GM21390 (cell line): ENCODE data around the gene TICAM1.
"Not testable (repeated sequence)": the region's sequence is repeated elsewhere in the genome, so short reads cannot be mapped to it uniquely, and the experiment has no call there.

Experiments
- ATAC-seq: cut with Tn5 transposase; IDR thresholded peaks from one replicate; pipeline ENCODE4 v1.9.1; 2021; ENCODE audit not compliant: unreplicated experiment

TICAM1 gene

GRCh38 chr19:4806384-4806783, 25.1 kb downstream of the TICAM1 start:
- ATAC-seq = no peak

DNA sequence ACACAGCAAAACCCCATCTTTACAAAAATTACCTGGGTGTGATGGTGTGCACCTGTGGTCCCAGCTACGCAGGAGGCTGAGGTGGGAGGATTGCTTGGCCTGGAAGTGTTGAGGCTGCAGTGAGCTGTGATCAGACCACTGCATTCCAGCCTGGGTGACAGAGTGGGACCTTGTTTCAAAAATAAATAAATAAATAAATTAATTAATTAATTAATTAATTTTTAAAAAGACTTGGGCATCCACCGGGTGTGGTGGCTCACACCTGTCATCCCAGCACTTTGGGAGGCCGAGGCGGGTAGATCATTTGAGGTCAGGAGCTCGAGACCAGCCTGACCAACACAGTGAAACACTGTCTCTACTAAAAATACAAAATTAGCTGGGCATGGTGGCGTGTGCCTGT, 26.4 kb downstream of the TICAM1 start:
- ATAC-seq = not testable (repeated sequence)

DNA sequence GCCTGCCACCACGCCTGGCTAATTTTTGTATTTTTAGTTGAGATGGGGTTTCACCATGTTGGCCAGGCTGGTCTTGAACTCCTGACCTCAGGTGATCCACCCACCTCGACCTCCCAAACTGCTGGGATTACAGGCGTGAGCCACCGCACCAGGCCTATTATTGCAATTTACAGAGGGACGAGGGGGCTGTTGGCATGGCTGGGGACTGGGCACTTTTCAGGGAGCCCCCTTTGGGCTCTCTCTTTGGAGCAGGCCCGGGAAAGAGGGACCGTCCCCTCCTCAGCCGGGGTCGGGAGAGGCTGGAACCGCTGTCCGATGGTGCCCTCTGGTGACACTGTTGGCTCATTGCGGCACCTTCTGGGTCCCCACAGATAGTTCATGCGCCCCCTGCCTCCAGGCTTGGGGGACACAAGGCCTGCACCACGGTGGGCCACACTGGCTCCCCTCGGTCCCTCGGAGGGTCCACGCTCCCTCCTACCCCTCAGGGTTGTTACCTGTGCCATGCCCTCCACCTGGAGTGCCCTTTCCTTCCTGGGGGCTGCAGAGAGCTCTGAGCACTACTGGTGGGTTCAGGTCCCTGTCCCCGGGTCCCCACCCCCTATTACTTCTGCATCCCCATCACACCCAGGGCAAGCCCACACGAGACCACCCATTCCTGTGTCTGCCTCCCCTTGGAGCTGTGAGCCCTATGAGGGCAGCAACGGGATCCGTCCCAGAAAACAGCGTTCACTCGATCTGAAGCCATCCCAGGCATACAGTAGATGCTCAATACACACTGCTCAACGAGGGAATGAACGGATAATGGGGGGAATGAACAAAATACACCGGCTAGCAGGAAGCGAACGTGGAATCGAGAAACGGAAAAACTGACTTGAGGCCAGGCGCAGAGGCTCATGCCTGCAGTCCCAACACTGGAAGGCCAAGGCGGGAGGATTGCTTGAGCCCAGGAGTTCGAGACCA, 27.5 kb downstream of the TICAM1 start:
- no peak for ATAC-seq

DNA sequence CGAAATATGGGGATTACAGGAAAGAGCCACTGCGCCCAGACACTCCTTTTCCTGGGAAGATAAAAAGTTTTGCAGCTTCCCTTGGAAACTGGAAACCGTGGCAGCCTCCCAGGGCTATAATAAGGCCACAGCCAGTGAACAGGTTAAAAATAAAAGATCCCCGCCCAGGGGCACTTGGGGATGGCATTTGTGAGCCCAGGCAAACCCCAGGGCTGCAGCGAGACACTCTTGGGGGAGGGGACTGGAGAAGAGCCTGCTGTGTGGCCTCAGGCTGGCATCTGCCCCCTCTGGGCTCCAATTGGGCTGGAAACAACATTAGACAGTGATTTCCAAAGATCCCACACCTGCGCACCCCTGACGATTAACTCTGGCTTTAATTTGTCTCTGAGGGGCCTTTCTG, 28.8 kb downstream of the TICAM1 start:
- no peak for ATAC-seq

GRCh38 chr19:4801085-4801619, 30.4 kb downstream of the TICAM1 start:
- no peak for ATAC-seq

DNA sequence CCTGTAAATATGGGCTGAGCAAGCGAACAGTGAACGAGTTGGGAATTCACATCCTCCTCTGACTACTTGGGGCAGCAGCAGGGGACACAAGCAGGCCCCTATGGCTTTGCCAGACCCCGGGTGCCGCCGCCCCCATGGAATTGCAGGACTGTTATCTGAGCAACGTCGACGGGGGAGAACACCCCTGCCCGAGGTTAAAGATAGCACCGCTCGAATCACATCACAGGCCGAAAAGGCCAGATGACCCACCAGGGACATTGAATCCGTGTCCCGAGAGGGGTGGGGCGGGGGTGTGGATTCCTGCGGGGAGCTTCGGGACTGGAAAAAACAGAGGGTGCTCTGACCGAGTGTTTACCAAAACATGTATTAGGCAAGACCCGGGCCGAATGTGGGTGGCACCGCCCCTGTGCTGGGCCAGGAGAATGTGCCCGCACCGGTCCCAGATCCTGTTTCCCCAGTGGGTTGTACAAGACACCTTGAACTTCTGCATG, 30.9 kb downstream of the TICAM1 start:
- ATAC-seq = no peak

- no peak for ATAC-seq
Observed at GRCh38 chr19:4795400-4795799, 36.1 kb downstream of the TICAM1 start.

- no peak for ATAC-seq
Observed at GRCh38 chr19:4794971-4795370, 36.5 kb downstream of the TICAM1 start.

DNA sequence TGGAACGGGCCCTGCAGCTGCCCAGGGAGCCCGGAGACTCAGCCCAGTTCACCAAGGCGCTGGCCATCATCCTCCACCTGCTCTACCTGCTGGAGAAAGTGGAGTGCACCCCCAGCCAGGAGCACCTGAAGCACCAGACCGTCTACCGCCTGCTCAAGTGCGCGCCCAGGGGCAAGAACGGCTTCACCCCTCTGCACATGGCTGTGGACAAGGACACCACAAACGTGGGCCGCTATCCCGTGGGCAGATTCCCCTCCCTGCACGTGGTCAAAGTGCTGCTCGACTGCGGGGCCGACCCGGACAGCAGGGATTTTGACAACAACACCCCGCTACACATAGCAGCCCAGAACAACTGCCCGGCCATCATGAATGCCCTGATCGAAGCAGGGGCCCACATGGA, 38.2 kb downstream of the TICAM1 start:
- ATAC-seq = not testable (repeated sequence)

DNA sequence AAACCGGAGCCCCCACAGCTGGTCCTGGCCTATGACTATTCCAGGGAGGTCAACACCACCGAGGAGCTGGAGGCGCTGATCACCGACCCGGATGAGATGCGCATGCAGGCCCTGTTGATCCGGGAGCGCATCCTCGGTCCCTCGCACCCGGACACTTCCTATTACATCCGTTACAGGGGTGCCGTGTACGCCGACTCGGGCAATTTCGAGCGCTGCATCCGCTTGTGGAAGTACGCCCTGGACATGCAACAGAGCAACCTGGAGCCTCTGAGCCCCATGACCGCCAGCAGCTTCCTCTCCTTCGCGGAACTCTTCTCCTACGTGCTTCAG, 38.7 kb downstream of the TICAM1 start:
- ATAC-seq = not testable (repeated sequence)

DNA sequence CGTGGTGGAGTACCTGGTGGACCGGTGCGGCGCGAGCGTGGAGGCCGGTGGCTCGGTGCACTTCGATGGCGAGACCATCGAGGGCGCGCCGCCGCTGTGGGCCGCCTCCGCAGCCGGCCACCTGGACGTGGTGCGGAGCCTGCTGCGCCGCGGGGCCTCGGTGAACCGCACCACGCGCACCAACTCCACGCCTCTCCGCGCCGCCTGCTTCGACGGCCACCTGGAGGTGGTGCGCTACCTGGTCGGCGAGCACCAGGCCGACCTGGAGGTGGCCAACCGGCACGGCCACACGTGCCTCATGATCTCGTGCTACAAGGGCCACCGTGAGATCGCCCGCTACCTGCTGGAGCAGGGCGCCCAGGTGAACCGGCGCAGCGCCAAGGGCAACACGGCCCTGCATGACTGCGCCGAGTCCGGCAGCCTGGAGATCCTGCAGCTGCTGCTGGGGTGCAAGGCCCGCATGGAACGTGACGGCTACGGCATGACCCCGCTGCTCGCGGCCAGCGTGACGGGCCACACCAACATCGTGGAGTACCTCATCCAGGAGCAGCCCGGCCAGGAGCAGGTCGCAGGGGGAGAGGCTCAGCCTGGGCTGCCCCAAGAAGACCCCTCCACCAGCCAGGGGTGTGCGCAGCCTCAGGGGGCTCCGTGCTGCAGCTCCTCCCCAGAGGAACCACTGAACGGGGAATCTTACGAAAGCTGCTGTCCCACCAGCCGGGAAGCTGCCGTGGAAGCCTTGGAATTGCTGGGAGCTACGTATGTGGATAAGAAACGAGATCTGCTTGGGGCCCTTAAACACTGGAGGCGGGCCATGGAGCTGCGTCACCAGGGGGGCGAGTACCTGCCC, 39.3 kb downstream of the TICAM1 start:
- ATAC-seq = not testable (repeated sequence)

DNA sequence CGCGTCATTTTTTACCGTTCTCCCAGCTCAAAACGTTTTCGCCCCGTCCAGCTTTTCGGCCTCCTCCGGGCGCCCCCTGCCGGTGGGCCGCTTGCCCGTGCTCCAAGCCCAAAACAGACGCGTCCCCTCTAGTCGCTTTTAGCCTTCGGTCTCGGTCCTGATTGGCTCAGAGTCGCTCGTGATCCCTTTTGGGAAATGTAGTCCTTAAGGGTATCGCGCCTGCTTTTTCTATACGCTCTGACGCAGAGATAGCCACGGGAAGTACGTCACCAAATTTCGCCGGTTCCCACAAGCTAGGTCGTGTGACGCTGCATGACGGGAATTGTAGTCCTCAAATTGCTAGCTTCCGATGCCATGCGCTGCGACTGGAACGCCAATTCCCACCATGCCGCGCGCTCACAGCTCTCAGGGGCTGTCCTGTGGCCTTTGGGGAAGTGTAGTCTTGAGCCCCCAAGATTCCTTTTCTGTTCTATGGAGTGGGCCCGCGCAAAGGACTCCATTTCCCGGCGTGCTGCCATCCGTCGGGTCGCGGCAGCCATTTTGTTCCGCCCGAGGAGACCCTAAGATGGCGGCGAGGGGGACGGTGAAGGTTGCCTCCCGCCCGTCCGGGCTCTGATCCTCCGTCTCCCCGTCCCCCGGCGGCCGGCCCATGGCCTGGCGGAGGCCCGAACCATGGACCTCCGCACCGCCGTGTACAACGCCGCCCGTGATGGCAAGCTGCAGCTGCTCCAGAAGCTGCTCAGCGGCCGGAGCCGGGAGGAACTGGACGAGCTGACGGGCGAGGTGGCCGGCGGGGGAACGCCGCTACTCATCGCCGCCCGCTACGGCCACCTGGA, 40.1 kb downstream of the TICAM1 start, which contains the start of gene FEM1A:
FEM1A (plus strand) TSS at position 552 of the 836 bp plus-strand sequence; CDS start at position 673, 121 bp downstream.
- ATAC-seq = peak; percentile 87

DNA sequence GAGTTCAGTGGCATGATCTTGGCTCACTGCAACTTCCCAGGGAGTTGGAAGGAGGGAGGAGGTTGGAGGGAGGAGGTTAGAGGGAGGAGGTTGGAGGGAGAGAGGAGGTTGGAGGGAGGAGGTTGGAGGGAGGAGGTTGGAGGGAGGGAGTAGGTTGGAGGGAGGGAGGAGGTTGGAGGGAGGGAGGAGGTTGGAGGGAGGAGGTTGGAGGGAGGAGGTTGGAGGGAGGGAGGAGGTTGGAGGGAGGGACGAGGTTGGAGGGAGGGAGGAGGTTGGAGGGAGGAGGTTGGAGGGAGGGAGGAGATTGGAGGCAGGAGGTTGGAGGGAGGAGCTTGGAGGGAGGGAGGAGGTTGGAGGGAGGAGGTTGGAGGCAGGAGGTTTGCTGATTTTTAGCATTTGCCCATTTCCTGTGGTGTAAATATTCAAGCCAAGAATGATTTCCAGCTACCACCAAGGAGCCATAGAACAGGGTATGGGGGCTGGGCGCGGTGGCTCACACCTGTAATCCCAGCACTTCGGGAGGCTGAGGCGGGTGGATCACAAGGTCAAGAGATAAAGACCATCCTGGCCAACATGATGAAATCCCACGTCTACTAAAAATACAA, 45.0 kb downstream of the TICAM1 start:
- ATAC-seq = not testable (repeated sequence)

GRCh38 chr19:4781801-4782200, 49.7 kb downstream of the TICAM1 start:
- no peak for ATAC-seq

- ATAC-seq = no peak
Observed at GRCh38 chr19:4780860-4781259, 50.7 kb downstream of the TICAM1 start.

DNA sequence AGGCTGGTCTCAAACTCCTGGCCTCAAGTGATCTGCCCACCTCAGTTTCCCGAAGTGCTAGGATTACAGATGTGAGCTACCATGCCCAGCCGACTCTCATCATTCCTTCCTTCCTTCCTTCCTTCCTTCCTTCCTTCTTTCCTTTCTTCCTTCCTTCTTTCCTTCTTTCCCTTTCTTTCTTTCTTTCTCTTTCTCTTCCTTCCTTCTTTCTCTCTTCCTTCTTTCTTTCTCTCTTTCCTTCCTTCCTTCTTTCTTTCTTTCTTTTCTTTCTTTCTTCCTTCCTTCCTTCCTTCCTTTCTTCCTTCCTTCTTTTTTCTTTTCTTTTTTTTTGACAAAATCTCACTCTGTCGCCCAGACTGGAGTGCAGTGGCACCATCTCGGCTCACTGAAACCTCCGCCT, 53.4 kb downstream of the TICAM1 start:
- ATAC-seq = not testable (repeated sequence)

GRCh38 chr19:4776436-4777211, 54.9 kb downstream of the TICAM1 start:
- ATAC-seq = no peak

DNA sequence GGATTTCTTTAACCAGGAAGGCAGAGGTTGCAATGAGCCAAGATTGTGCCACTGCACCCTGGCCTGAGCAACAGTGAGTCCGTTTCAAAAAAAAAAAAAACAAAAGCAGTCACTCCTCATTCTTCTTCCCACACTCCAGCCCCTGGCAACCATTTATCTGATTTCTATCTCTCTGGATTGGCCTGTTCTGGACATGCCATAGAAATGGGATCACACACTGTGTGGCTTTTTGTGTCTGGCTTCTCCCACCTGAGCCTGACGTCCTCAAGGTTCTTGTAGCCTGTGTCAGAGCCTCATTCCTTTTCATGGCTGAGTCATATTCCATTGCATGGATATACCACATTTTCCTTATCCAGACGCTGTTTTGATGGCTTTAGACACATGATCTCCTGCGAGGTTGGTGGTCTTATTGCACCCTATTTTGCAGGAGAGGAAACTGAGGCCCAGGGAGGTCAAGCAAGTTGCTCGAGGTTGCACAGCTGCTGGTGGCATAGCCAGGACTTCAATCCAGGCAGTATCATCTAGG, 55.8 kb downstream of the TICAM1 start:
- no peak for ATAC-seq

DNA sequence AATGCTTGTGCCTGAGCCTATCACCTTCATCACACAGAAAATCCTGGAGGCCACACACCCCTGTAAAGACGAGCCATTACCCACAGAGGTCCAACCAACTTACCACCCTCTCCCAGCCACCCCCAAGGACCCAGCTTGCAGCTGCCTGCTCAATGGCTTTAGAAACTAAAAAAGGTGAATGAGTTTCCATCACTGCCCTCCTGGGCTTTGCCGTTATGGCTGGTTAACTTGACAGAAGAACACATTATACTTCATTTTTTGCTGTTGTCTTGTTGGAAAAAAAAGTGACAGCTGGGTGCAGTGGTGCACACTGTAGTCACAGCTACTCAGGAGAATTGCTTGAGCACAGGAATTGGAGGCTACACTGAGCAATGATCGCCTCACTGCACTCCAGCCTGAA, 57.4 kb downstream of the TICAM1 start:
- no peak for ATAC-seq
